Activated CD4-positive, alpha-beta T cell treated with anti-CD3 and anti-CD28 coated beads for 36 hours (primary cell): ENCODE results near the gene HTR1D. TPM values are rescaled to one million over a fixed set of nuclear protein-coding genes. Genes with fewer than 3 reads are reported as not detected.
A peak's percentile ranks its signal among the peaks of the same experiment; 100 is the strongest.

Source experiments
- ATAC-seq: fragments of 200-7000 bp; cut with Tn5 transposase; one replicate; pipeline ENCODE4 v1.10.0; 2021; ENCODE audit warnings: mild to moderate bottlenecking, moderate library complexity
- CTCF ChIA-PET: fragments of 350-600 bp; sonication (Branson Sonifier 250); formaldehyde crosslinking; loops from one replicate; lab custom pipeline; 2021; ENCODE audit warnings: antibody characterized with exemption; lab: Charles Lee
- POLR2A ChIA-PET: fragments of 350-600 bp; sonication (Branson Sonifier 250); formaldehyde crosslinking; loops from one replicate; lab custom pipeline; 2021; ENCODE audit warnings: antibody characterized with exemption, inconsistent platforms; lab: Charles Lee
- DNase-seq: peaks from one replicate; pipeline ENCODE4 v3.0.0-alpha.2; 2020
- H3K27ac Mint-ChIP-seq: one replicate; pipeline ENCODE4 v1.8.0; 2021; ENCODE audit warnings: mixed read lengths
- H3K27me3 Mint-ChIP-seq: one replicate; pipeline ENCODE4 v1.8.0; 2021; ENCODE audit warnings: mixed read lengths
- H3K36me3 Mint-ChIP-seq: one replicate; pipeline ENCODE4 v1.8.0; 2021; ENCODE audit warnings: low read depth, mixed read lengths
- H3K4me1 Mint-ChIP-seq: one replicate; pipeline ENCODE4 v1.8.0; 2021; ENCODE audit warnings: mixed read lengths
- H3K4me3 Mint-ChIP-seq: one replicate; pipeline ENCODE4 v1.8.0; 2021; ENCODE audit warnings: mild to moderate bottlenecking, moderate library complexity, mixed read lengths
- H3K9me3 Mint-ChIP-seq: one replicate; pipeline ENCODE4 v1.8.0; 2021; ENCODE audit warnings: low read depth, mixed read lengths
- intact Hi-C, 2 experiments: fragments of 100-400 bp; cut with DNase I in 1 of 2; cut with micrococcal nuclease in 1 of 2; formaldehyde crosslinking; loops; one replicate each; pipeline versions ENCODE4 v1.14.2 to v1.15.1; 2022 to 2024; cut with DNase I, micrococcal nuclease
- total RNA-seq, 2 experiments: library from RNA; stranded (reverse); gene quantifications; one replicate each; pipeline ENCODE4 v1.2.3, GENCODE V29; 2021

The HTR1D gene
- total RNA-seq, 2 experiments from 2014 or later = not detected

DNA sequence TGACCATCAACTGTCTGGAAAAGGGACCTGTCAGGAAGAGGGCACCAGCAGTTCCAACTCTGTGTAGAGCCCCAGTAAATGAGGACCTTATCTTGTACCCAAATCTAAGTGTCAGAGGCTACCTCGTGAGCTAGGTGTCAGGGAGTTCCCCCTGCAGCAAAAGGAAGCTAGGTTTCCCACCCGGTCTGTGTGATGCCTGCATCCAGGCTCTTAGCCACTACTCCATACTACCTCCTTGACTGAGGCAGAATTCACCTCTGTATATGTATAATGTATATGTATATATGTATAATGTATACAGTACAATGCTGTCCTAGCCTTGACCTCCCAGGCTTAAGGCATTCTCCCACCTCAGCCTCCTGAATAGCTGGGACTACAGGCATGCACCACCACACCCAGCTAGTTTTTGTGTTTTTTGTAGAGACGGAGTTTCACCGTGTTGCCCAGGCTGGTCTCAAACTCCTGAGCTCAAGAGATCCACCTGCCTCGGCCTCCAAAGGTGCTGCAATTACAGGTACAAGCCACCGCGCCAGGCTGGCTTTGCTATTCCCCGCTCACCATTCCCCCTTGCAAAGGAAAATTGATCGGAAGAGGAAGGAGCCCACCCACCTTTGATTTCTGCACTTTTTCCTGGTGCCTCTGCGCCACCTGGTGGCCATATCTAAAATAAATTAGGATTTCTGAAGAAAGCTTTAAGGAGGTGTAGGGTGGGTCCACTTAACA, 32.9 kb downstream of the HTR1D start:
- peak overlapping the region; percentile 49 for H3K4me3 Mint-ChIP-seq
- no peaks in the 10 kb centered on the region for H3K36me3 Mint-ChIP-seq
- no peaks in the 10 kb centered on the region for H3K27me3 Mint-ChIP-seq
- intact Hi-C loops = loop anchor here (1.0 to 2.0 kb wide), 3 partner anchors 86 to 208 kb away; no protein-coding TSS in a partner anchor
- no peaks in the 10 kb centered on the region for H3K9me3 Mint-ChIP-seq
- POLR2A ChIA-PET = interaction anchor here (0.5 to 1.6 kb wide), 5 partner anchors 36 to 501 kb away, joined by 3 to 5 read pairs (median 3); no protein-coding TSS in a partner anchor
- CTCF ChIA-PET = interaction anchor here (0.5 to 12.0 kb wide), 60 partner anchors 8 to 668 kb away, joined by 3 to 547 read pairs (median 5); partner anchors contain the start of genes KDM1A and LUZP1
- no peak overlapping the region for H3K27ac Mint-ChIP-seq
- DNase-seq = peak; percentile 46
- H3K4me1 Mint-ChIP-seq = peaks cover 4% of the 10 kb centered on the region
- peak; percentile 44 for ATAC-seq

DNA sequence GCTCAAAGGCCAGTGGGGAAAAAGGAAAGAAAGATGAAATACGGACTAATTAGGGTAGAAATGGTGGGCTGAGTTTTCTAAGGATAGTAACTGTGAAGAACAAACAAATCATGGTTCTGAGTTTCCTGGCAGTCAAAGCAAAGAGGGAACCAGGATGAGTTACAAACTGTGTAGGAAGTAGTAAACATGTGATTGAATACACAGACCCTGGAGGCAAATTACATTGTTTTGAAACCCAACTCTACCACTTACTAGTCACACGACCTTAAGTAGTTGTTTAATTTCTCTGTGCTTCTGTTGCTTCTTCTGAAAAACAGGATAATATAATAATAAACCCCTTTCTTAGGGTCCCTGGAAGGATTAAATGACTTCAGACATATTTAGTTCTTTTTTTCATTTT, 37.4 kb downstream of the HTR1D start:
- Mint-ChIP-seq H3K4me3 (no peak overlapping the region), H3K36me3 (no peaks in the 10 kb centered on the region), H3K27ac (no peak overlapping the region), H3K27me3 (peaks cover 19% of the 10 kb centered on the region), H3K9me3 (no peaks in the 10 kb centered on the region), H3K4me1 (peaks cover 9% of the 10 kb centered on the region)
- intact Hi-C loops = no loop called here
- POLR2A ChIA-PET = no interaction called here
- CTCF ChIA-PET = interaction anchor here (0.5 to 12.0 kb wide), 4 partner anchors 12 to 714 kb away, joined by 3 to 547 read pairs (median 30); no protein-coding TSS in a partner anchor
- ATAC-seq (no peak), DNase-seq (no peak)

DNA sequence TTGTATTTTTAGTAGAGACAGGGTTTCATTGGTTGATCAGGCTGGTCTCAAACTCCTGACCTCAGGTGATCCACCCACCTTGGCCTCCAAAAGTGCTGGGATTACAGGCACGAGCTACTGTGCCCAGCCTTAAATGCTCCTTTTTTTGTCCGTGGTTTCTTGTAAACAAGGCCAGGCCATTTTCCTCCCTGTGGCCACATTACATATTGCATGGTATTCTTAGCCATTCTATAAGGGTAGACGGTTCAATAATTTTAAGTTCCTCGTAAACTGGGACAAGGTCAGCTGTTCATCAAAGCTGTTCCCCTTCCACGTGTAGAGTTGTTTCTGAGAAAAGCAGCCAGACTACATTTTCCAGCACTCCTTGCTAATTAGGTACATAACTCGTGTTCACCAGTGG, 38.4 kb downstream of the HTR1D start:
- Mint-ChIP-seq H3K27ac (no peak overlapping the region), H3K27me3 (peaks cover 19% of the 10 kb centered on the region), H3K9me3 (peaks cover 2% of the 10 kb centered on the region), H3K36me3 (no peaks in the 10 kb centered on the region), H3K4me3 (no peak overlapping the region), H3K4me1 (peaks cover 12% of the 10 kb centered on the region)
- CTCF ChIA-PET = interaction anchor here (0.6 to 7.2 kb wide), 5 partner anchors 13 to 1163 kb away, joined by 3 to 55 read pairs (median 3); no protein-coding TSS in a partner anchor
- no peak for DNase-seq
- POLR2A ChIA-PET = interaction anchor here (0.6 kb wide), 2 partner anchors 47 to 222 kb away, joined by 3 to 5 read pairs; no protein-coding TSS in a partner anchor
- ATAC-seq = no peak
- intact Hi-C loops = no loop called here

DNA sequence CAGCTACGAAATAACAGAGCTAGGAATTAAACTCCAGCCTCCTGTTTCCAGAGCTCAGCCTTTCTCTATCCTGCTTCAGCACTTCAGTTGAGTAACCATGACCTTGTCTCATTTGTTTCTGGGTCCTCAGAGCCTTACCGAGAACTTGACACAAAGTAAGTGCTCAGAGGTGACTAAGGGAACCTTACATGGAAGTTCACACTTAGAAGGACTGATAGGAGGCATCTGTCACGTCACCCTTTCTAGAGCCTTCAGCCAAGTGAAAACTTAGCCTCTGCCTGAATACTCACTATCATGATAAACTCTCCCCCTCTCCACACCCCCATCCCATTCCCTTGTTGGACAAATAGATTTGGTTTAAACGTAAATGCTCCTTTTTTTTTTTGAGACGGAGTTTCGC, 38.9 kb downstream of the HTR1D start:
- no peak overlapping the region for H3K27ac Mint-ChIP-seq
- POLR2A ChIA-PET = interaction anchor here (0.6 to 1.0 kb wide), 2 partner anchors 46 to 80 kb away, joined by 3 to 5 read pairs; no protein-coding TSS in a partner anchor

DNA sequence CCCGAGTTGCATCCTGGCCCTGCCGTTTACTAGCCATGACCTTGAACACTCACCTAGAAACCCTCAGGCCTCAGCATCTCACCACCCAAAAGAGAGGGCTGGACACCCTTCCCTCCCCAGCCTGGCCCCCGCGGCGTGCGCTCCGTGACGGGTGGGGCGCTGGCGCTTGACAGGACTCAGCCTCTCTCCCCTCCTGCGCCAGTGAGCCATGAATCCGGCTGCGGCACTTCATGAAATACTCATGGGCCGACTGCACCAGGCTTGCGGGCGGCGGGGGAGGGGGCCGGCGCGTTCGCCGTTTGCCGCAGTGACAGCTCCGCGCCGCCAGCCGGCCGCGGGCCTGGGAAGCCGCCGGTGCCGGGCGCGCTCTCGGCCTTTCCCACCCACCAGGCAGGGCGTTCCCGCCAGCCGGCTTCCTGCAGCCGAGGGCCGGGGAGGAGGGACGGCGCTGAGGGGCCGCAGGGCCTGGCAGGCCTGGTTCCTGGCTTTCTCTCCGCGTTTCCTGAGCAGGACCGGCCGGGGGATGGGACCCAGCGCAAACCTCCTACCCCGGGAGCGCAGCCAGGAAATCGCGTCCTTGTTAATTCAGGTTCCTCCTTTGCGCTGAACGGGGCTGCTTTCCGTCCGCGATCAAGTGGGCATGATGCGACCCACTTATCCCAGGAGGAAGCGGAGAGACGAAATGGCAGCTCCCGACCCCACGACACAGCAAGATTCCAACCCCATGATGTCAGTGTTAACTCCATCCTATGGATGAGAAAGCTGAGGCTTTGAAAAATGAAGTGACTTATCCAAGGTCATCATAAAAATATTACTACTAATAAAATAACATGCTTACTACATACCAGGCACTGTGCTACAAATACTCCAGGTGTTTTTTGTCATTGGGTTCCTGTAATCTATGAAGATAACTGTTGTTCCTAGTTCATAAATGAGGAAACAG, 39.6 kb downstream of the HTR1D start:
- Mint-ChIP-seq H3K27me3 (peaks cover 19% of the 10 kb centered on the region), H3K9me3 (peaks cover 2% of the 10 kb centered on the region), H3K27ac (no peak overlapping the region), H3K36me3 (no peaks in the 10 kb centered on the region), H3K4me3 (peak overlapping the region; percentile 54), H3K4me1 (peaks cover 12% of the 10 kb centered on the region)
- ChIA-PET POLR2A (interaction anchor here (1.0 kb wide), 1 partner anchor 79 kb away, joined by 3 read pairs; no protein-coding TSS in a partner anchor), CTCF (interaction anchor here (0.7 to 7.2 kb wide), 7 partner anchors 8 to 132 kb away, joined by 3 to 55 read pairs (median 3); no protein-coding TSS in a partner anchor)
- ATAC-seq = peak; percentile 80
- peak; percentile 74 for DNase-seq
- intact Hi-C loops = no loop called here

More for the DNA sequence above, 38.9 kb downstream of the HTR1D start:
- intact Hi-C loops = no loop called here
- Mint-ChIP-seq H3K36me3 (no peaks in the 10 kb centered on the region), H3K9me3 (peaks cover 2% of the 10 kb centered on the region), H3K27me3 (peaks cover 19% of the 10 kb centered on the region), H3K4me1 (peaks cover 12% of the 10 kb centered on the region), H3K4me3 (no peak overlapping the region)
- CTCF ChIA-PET = interaction anchor here (0.7 to 7.2 kb wide), 4 partner anchors 16 to 132 kb away, joined by 3 to 55 read pairs (median 5); no protein-coding TSS in a partner anchor
- no peak for ATAC-seq
- DNase-seq = no peak

DNA sequence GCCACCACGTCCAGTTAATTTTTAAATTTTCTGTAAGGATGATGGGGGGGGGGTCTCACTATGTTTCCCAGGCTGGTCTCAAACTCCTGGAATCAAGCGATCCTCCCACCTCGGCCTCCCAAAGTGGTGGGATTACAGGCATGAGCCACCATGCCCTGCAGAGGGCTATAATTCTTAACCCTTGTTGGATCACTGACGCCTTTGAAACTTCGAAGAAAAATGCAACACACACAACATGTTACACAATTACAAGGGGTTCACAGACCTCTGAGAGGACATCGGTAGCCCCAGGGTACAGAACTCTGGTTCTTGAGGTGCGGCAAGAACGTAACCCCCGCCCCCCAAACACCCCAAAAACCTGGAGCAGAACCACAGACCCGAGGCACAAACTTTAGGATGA, 40.3 kb downstream of the HTR1D start:
- ChIA-PET CTCF (interaction anchor here (0.7 to 7.2 kb wide), 5 partner anchors 7 to 77 kb away, joined by 3 to 55 read pairs (median 7); no protein-coding TSS in a partner anchor), POLR2A (no interaction called here)
- Mint-ChIP-seq H3K36me3 (no peaks in the 10 kb centered on the region), H3K9me3 (peaks cover 2% of the 10 kb centered on the region), H3K27me3 (peaks cover 19% of the 10 kb centered on the region), H3K4me3 (peak overlapping the region; percentile 54), H3K4me1 (peaks cover 12% of the 10 kb centered on the region), H3K27ac (no peak overlapping the region)
- intact Hi-C loops = no loop called here
- no peak for ATAC-seq
- DNase-seq = no peak

DNA sequence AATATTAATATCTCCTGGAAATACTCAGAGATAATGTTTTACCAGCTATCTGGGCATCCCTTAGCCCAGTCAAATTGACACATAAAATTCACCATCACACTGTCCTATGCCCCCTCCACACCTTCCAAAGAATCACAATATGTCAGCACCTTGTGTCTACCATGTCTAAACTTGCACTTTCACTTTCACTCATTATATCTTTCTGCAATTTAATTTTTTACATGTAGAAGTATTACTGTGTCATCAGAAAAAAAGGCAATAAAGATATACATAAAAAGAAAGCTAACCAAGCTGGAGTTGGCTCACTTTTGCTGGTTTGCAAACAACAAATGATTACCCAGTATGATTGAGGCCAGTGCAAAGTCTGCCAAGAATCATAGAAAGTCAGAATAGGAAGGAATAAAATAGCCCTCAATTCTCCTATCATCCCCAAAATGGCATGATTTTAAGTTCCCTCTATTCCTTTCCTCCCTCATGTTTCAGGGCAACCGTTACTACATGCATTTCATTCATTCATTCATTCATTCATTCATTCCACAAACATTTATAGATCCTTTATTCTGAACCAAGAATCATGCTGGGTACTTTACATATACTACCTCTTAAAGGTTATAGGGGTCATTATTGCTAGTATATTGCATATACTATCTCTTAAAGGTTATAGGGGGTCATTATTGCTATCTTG, 42.7 kb downstream of the HTR1D start:
- POLR2A ChIA-PET = interaction anchor here (0.6 kb wide), 2 partner anchors 304 to 462 kb away, joined by 3 read pairs; no protein-coding TSS in a partner anchor
- Mint-ChIP-seq H3K27ac (no peak overlapping the region), H3K4me3 (no peak overlapping the region), H3K4me1 (peaks cover 16% of the 10 kb centered on the region), H3K9me3 (peaks cover 2% of the 10 kb centered on the region), H3K27me3 (peaks cover 19% of the 10 kb centered on the region), H3K36me3 (no peaks in the 10 kb centered on the region)
- intact Hi-C loops = no loop called here
- DNase-seq (no peak), ATAC-seq (peak; percentile 47)
- CTCF ChIA-PET = interaction anchor here (4.7 to 7.2 kb wide), 2 partner anchors 10 to 75 kb away, joined by 28 to 55 read pairs; no protein-coding TSS in a partner anchor

DNA sequence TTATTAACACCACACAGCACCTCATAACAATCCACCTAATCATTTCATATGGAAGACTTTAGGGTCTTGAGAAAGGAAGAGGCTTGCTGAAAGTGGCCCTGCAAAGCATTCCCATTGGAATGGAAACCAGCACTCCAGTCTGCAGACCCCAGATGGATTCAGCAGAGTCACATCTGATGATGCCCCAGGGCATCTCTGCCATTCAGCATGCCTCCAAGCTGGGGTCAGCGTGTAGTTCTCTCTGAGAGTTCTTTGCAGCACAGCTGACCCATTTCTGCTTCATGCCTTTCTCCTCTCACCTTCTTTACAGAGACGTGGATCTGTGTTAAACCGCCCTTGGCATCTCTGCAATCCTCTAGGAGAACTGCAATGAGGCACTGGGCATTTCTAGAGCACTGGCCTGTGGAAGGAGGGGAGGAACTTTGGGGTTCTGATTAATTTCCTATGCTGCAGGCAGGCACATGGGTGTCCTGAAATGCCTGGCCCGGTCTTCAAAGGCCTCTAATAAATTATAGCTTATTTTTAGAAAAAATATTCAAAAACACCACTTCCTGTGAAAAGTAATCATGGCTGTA, 46.0 kb downstream of the HTR1D start:
- Mint-ChIP-seq H3K36me3 (no peaks in the 10 kb centered on the region), H3K9me3 (peaks cover 2% of the 10 kb centered on the region), H3K27me3 (peaks cover 5% of the 10 kb centered on the region), H3K4me3 (no peak overlapping the region), H3K27ac (no peak overlapping the region), H3K4me1 (peaks cover 27% of the 10 kb centered on the region)
- DNase-seq (no peak), ATAC-seq (no peak)
- ChIA-PET CTCF (interaction anchor here (1.5 kb wide), 1 partner anchor 24 kb away, joined by 3 read pairs; no protein-coding TSS in a partner anchor), POLR2A (interaction anchor here (1.4 kb wide), 1 partner anchor 10 kb away, joined by 3 read pairs; no protein-coding TSS in a partner anchor)
- intact Hi-C loops = no loop called here

DNA sequence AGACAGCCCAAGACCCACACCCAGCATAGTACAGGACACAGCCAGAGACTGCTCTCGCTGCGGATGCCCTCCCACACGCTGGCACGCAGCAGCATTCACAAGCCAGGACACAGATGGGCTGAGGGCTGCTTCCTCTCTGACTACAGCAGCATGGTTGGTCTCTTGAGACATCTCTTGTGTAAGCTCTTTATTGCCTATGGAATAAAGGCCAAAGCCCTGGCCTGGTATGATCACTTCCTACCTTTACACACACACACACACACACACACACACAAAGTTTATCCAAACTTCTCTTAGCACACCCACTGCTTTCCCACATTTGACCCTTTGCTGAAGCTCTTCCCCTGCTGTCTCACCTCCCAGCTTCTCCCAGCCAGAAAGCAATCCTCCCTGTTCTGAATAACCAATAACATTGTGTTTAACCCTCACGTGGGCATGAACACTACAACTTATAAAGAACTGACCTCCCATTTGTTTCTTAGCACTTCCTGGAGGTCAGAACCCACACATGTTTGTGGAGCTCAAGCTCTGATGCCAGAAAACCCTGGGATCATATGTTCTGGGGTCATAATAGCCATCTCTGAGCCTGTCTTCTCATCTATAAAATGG, 47.5 kb downstream of the HTR1D start:
- Mint-ChIP-seq H3K27ac (no peak overlapping the region), H3K4me3 (peak overlapping the region; percentile 97), H3K36me3 (no peaks in the 10 kb centered on the region), H3K4me1 (peaks cover 32% of the 10 kb centered on the region), H3K27me3 (no peaks in the 10 kb centered on the region), H3K9me3 (peaks cover 2% of the 10 kb centered on the region)
- POLR2A ChIA-PET = interaction anchor here (0.6 kb wide), 1 partner anchor 50 kb away, joined by 5 read pairs; no protein-coding TSS in a partner anchor
- DNase-seq = peak; percentile 37
- CTCF ChIA-PET = interaction anchor here (0.8 to 1.7 kb wide), 3 partner anchors 8 to 70 kb away, joined by 3 to 8 read pairs (median 3); no protein-coding TSS in a partner anchor
- intact Hi-C loops = loop anchor here (2.0 to 5.0 kb wide), 2 partner anchors 153 to 521 kb away; partner anchors contain the start of genes KDM1A (in 1 of the 2), RPL11 (in 1 of the 2) and TEX46 (in 1 of the 2)
- ATAC-seq = no peak
